PFSK-1 (cell line): ENCODE results near the gene SLC25A1.

Source experiments
- FOXP2 ChIP-seq: optimal IDR thresholded peaks from 2 replicates; pipeline ENCODE3; 2011; ENCODE audit warnings: borderline replicate concordance, control low read depth, inconsistent platforms; ENCODE audit not compliant: insufficient read depth; ENCODE audit errors: extremely low read length, extremely low read depth
- POLR2AphosphoS5 ChIP-seq: IDR thresholded peaks from 2 replicates; pipeline ENCODE4 v1.6.1; 2012; ENCODE audit warnings: low read depth, mild to moderate bottlenecking, control low read depth, low read length, moderate library complexity
- REST ChIP-seq, 2 experiments: IDR thresholded peaks; 2 replicates each; pipeline versions ENCODE4 v1.6.1 to v1.8.0; 2011 to 2012; ENCODE audit warnings: low read depth in 2 of 2, low read length in 2 of 2, control low read depth in 1 of 2, inconsistent platforms in 1 of 2, mild to moderate bottlenecking in 1 of 2, moderate library complexity in 1 of 2; ENCODE audit not compliant: insufficient read depth in 1 of 2
- SIN3A ChIP-seq: IDR thresholded peaks from 2 replicates; pipeline ENCODE4 v1.6.1; 2012; ENCODE audit warnings: mild to moderate bottlenecking, low read length, moderate library complexity, borderline replicate concordance; ENCODE audit not compliant: insufficient read depth
- TAF1 ChIP-seq: IDR thresholded peaks from 2 replicates; pipeline ENCODE4 v1.6.1; 2012; ENCODE audit warnings: low read length, control low read depth, borderline replicate concordance; ENCODE audit not compliant: insufficient read depth

Gene SLC25A1

GRCh38 chr22:19181786-19182471, 3.4 kb upstream of the SLC25A1 start:
- TF ChIP-seq REST (IDR thresholded peaks at IDR 0.05; ENCODE audit: insufficient read depth in 1 of 2, low read depth in 2 of 2, low read length in 2 of 2), result no peak
- TF ChIP-seq POLR2AphosphoS5, result no peak
- TF ChIP-seq SIN3A, result no peak
- no peak for TF ChIP-seq FOXP2
- no peak for TF ChIP-seq TAF1

- TF ChIP-seq POLR2AphosphoS5, result no peak
- TF ChIP-seq REST (IDR thresholded peaks at IDR 0.05; ENCODE audit: insufficient read depth in 1 of 2, low read depth in 2 of 2, low read length in 2 of 2), result no peak
- TF ChIP-seq TAF1, result no peak
- TF ChIP-seq FOXP2, result no peak
- no peak for TF ChIP-seq SIN3A
These were observed 2.3 kb upstream of the SLC25A1 start for GRCh38 chr22:19180740-19181410.

- TF ChIP-seq TAF1 (no peak), POLR2AphosphoS5 (no peak), REST (IDR thresholded peaks at IDR 0.05; ENCODE audit: insufficient read depth in 1 of 2, low read depth in 2 of 2, low read length in 2 of 2) (no peak), FOXP2 (no peak), SIN3A (no peak)
These were observed 1.7 kb upstream of the SLC25A1 start for GRCh38 chr22:19180234-19180633.

- TF ChIP-seq REST (IDR thresholded peaks at IDR 0.05; ENCODE audit: insufficient read depth in 1 of 2, low read depth in 2 of 2, low read length in 2 of 2) (no peak), TAF1 (no peak), FOXP2 (no peak), SIN3A (no peak), POLR2AphosphoS5 (no peak)
These were observed 1.0 kb upstream of the SLC25A1 start for GRCh38 chr22:19179497-19180048.
